Ramos (cell line): ENCODE measurements around the gene PCDHB7.
"Not testable (repeated sequence)": the region's sequence is repeated elsewhere in the genome, so short reads cannot be mapped to it uniquely, and the experiment has no call there.

Source experiments
- in situ Hi-C: fragments of 300-500 bp; cut with MboI; formaldehyde crosslinking; loops from one replicate; pipeline ENCODE4 v1.14.3; 2022; ENCODE audit warnings: low sequenced_read_pairs; ENCODE audit not compliant: unreplicated experiment

PCDHB7 gene

DNA sequence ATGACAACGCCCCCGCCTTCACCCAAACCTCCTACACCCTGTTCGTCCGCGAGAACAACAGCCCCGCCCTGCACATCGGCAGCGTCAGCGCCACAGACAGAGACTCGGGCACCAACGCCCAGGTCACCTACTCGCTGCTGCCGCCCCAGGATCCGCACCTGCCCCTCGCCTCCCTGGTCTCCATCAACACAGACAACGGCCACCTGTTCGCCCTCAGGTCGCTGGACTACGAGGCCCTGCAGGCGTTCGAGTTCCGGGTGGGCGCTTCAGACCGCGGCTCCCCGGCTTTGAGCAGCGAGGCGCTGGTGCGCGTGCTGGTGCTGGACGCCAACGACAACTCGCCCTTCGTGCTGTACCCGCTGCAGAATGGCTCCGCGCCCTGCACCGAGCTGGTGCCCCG, 6.9 kb downstream of the PCDHB7 start:
- in situ Hi-C loops, result not testable (repeated sequence)

DNA sequence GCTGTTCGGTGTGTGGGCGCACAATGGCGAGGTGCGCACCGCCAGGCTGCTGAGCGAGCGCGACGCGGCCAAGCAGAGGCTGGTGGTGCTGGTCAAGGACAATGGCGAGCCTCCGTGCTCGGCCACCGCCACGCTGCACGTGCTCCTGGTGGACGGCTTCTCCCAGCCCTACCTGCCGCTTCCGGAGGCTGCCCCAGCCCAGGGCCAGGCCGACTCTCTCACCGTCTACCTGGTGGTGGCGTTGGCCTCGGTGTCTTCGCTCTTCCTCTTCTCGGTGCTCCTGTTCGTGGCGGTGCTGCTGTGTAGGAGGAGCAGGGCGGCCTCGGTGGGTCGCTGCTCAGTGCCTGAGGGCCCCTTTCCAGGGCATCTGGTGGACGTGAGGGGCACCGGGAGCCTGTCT, 7.4 kb downstream of the PCDHB7 start:
- in situ Hi-C loops, result not testable (repeated sequence)

DNA sequence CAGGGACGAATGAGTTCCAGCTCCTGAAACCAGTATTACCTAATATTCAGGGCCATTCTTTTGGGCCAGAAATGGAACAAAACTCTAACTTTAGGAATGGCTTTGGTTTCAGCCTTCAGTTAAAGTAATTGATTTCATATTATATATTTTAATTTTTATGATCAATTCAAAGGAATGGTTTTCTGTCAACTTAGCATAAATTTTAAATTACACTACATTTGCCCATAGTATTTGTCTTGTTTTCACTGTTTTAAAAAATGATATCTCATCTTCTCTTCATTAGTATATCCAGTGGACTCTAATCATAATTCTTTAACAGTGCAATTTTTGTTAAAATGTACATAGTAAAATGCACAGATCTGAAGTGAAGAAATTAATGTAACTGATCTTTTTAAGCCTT, 7.9 kb downstream of the PCDHB7 start:
- in situ Hi-C loops, result no loop called here

DNA sequence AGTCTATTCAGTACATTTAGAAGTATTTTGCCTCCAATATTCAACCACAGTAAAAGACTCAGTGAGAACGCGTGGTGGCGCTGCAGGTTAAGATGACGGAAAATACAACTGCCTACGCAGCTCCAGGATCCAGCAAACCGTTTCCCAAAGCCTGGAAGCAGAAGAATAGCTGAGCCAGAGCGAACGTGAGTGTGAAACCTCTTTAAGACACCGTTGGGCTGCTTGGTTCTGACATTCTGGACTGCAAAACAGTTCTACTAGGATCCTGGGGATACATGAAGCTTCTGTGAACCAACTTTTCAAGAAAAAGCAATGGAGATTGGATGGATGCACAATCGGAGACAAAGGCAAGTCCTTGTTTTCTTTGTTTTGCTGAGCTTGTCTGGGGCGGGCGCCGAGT, 9.8 kb downstream of the PCDHB7 start, which contains the start of gene PCDHB16:
Gene PCDHB16, plus strand, starts transcription at position 140 of the 400 bp plus-strand sequence. Its CDS starts 173 bp downstream, at position 313.
- in situ Hi-C loops, result no loop called here

DNA sequence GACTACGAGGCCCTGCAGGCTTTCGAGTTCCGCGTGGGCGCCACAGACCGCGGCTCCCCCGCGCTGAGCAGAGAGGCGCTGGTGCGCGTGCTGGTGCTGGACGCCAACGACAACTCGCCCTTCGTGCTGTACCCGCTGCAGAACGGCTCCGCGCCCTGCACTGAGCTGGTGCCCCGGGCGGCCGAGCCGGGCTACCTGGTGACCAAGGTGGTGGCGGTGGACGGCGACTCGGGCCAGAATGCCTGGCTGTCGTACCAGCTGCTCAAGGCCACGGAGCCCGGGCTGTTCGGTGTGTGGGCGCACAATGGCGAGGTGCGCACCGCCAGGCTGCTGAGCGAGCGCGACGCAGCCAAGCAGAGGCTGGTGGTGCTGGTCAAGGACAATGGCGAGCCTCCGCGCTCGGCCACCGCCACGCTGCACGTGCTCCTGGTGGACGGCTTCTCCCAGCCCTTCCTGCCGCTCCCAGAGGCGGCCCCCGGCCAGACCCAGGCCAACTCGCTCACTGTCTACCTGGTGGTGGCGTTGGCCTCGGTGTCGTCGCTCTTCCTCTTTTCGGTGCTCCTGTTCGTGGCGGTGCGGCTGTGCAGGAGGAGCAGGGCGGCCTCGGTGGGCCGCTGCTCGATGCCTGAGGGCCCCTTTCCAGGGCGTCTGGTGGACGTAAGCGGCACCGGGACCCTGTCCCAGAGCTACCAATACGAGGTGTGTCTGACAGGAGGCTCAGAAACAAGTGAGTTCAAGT, 11.8 kb downstream of the PCDHB7 start:
- in situ Hi-C loops, result not testable (repeated sequence)

DNA sequence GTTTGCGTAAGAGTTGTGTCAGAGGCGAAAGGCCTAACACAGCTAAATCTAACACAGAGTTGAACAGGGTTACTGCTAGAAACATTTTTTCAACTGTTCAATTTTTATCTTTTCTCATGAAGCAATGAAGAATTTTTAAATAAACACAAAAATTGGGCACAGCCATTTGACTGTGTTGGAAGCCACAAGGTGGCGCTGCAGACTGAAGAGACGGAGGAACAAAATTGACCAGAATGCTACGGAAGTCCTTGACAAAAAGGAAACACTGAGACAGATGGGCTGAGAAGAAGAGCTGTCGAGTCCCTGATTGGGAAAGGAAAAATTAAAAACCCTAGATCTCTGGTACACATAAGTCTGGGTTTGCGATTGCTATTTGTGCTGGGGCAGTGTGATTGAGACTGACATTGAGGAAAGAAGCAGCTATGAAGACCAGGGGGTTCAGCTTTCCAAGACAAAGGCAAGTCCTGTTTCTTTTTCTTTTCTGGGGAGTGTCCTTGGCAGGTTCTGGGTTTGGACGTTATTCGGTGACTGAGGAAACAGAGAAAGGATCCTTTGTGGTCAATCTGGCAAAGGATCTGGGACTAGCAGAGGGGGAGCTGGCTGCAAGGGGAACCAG, 14.6 kb downstream of the PCDHB7 start, which contains the start of gene PCDHB9:
Gene PCDHB9, plus strand, starts transcription at position 265 of the 616 bp plus-strand sequence. Its CDS starts 158 bp downstream, at position 423.
- in situ Hi-C loops, result no loop called here

DNA sequence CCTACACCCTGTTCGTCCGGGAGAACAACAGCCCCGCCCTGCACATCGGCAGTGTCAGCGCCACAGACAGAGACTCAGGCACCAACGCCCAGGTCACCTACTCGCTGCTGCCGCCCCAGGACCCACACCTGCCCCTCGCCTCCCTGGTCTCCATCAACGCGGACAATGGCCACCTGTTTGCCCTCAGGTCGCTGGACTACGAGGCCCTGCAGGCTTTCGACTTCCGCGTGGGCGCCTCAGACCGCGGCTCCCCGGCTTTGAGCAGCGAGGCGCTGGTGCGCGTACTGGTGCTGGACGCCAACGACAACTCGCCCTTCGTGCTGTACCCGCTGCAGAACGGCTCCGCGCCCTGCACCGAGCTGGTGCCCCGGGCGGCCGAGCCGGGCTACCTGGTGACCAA, 16.2 kb downstream of the PCDHB7 start:
- in situ Hi-C loops, result not testable (repeated sequence)

DNA sequence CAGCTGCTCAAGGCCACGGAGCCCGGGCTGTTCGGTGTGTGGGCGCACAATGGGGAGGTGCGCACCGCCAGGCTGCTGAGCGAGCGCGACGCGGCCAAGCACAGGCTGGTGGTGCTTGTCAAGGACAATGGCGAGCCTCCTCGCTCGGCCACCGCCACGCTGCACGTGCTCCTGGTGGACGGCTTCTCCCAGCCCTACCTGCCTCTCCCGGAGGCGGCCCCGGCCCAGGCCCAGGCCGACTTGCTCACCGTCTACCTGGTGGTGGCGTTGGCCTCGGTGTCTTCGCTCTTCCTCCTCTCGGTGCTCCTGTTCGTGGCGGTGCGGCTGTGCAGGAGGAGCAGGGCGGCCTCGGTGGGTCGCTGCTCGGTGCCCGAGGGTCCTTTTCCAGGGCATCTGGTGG, 16.7 kb downstream of the PCDHB7 start:
- in situ Hi-C loops, result not testable (repeated sequence)

DNA sequence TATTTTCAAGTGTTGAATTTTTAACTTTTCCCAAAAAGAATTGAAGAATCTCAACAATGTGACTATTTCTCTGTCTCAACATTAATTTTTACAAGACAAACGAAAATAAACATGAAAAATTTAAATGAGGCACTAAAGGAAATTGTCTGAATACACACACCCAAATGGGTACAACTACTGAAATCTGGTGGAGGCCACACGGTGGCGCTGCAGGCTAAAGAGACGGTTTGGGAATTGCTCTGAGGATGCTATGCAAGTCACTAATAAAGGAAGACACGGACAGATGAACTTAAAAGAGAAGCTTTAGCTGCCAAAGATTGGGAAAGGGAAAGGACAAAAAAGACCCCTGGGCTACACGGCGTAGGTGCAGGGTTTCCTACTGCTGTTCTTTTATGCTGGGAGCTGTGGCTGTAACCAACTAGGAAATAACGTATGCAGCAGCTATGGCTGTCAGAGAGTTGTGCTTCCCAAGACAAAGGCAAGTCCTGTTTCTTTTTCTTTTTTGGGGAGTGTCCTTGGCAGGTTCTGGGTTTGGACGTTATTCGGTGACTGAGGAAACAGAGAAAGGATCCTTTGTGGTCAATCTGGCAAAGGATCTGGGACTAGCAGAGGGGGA, 19.8 kb downstream of the PCDHB7 start, which contains the start of gene PCDHB10:
Gene PCDHB10, plus strand, starts transcription at position 244 of the 616 bp plus-strand sequence. Its CDS starts 200 bp downstream, at position 444.
- in situ Hi-C loops, result no loop called here

DNA sequence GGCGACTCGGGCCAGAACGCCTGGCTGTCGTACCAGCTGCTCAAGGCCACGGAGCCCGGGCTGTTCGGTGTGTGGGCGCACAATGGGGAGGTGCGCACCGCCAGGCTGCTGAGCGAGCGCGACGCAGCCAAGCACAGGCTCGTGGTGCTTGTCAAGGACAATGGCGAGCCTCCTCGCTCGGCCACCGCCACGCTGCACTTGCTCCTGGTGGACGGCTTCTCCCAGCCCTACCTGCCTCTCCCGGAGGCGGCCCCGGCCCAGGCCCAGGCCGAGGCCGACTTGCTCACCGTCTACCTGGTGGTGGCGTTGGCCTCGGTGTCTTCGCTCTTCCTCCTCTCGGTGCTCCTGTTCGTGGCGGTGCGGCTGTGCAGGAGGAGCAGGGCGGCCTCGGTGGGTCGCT, 21.9 kb downstream of the PCDHB7 start:
- in situ Hi-C loops, result not testable (repeated sequence)

DNA sequence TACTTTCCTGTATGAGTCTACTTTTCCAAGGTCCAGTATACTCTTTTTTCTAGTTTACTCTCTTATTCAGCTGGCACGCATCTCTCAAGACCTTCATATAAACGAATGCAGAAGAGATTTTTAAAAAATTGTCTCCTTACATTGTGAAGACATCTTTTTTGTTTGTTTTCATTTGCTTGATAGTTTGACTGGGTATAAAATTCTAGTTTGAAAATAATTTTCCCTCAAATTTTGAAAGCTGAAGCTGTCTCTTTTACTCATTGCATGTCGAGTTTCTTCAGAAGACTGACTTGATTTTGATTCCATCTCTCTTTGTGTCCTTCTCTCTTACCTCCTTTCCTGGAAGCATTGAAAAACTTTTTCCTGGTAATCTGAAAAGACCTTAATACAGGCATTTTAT, 23.9 kb downstream of the PCDHB7 start:
- in situ Hi-C loops, result no loop called here

DNA sequence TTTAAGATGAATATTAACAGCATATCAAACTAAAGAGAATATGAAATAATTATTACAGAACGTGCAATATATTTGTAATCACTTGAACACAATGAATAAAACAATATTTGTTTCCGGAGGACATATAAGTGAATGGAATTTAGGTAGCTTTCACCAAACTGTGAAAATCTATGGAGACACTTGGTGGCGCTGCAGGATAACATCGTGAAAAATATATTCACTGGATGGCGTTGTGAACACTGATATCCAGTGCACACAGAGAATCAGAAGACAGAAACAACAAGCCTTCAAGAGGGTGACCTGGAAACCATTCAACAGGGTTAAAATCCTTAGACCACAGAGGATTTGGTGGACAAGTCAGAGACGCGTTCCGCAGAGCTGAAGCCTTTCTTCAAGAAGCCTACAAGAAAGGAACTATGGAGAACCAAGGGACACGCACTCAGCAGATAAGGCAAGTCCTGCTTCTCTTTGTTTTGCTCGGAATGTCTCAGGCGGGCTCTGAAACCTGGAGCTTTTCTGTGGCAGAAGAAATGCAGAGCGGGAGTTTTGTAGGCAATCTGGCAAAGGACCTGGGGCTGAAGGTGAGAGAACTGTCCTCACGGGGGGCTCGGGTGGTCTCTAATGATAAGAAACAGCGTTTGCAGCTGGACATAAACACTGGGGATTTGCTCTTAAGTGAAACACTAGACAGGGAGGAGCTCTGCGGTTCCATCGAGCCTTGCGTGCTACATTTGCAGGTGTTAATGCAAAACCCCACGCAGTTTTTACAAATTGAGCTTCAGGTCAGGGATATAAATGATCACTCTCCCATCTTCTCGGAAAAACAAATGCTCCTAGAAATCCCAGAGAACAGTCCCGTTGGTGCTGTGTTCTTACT, 27.2 kb downstream of the PCDHB7 start, which contains the start of gene PCDHB11:
Gene PCDHB11, plus strand, starts transcription at position 269 of the 877 bp plus-strand sequence. Its CDS starts 148 bp downstream, at position 417.
- in situ Hi-C loops, result no loop called here

DNA sequence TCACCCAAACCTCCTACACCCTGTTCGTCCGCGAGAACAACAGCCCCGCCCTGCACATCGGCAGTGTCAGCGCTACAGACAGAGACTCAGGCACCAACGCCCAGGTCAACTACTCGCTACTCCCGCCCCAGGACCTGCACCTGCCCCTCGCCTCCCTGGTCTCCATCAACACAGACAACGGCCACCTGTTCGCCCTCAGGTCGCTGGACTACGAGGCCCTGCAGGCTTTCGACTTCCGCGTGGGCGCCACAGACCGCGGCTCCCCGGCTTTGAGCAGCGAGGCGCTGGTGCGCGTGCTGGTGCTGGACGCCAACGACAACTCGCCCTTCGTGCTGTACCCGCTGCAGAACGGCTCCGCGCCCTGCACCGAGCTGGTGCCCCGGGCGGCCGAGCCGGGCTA, 28.7 kb downstream of the PCDHB7 start:
- in situ Hi-C loops, result not testable (repeated sequence)

DNA sequence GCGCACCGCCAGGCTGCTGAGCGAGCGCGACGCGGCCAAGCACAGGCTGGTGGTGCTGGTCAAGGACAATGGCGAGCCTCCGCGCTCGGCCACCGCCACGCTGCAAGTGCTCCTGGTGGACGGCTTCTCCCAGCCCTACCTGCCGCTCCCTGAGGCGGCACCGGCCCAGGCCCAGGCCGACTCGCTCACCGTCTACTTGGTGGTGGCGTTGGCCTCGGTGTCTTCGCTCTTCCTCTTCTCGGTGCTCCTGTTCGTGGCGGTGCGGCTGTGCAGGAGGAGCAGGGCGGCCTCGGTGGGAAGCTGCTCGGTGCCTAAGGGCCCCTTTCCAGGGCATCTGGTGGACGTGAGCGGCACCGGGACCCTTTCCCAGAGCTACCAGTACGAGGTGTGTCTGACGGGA, 29.2 kb downstream of the PCDHB7 start:
- in situ Hi-C loops, result not testable (repeated sequence)

DNA sequence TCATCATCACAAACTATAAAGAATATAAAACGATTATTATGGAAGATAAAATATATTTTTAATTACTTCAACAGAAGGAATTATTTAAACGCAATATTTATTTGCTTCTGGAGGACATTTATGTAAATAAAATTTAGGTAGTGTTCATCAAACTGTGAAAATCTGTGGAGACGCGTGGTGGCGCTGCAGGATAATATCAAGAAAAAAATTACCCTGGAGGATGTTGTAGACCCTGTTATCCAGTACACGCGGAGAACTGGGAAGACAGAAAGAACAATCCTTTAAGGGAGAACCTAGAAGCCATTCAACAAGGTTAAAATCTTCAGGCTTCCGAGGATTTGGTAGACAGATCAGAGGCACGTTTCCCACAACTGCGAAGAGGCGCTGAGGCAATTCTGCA, 36.0 kb downstream of the PCDHB7 start, which contains the start of gene PCDHB12:
Gene PCDHB12, plus strand, starts transcription at position 242 of the 400 bp plus-strand sequence. CDS start 189 bp downstream, outside the sequence.
- in situ Hi-C loops, result no loop called here

DNA sequence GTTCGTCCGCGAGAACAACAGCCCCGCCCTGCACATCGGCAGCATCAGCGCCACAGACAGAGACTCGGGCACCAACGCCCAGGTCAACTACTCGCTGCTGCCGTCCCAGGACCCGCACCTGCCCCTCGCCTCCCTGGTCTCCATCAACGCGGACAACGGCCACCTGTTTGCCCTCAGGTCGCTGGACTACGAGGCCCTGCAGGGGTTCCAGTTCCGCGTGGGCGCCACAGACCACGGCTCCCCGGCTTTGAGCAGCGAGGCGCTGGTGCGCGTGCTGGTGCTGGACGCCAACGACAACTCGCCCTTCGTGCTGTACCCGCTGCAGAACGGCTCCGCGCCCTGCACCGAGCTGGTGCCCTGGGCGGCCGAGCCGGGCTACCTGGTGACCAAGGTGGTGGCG, 37.8 kb downstream of the PCDHB7 start:
- in situ Hi-C loops, result loop anchor here (10.0 kb wide), 1 partner anchor 345 kb away; no protein-coding TSS in a partner anchor

DNA sequence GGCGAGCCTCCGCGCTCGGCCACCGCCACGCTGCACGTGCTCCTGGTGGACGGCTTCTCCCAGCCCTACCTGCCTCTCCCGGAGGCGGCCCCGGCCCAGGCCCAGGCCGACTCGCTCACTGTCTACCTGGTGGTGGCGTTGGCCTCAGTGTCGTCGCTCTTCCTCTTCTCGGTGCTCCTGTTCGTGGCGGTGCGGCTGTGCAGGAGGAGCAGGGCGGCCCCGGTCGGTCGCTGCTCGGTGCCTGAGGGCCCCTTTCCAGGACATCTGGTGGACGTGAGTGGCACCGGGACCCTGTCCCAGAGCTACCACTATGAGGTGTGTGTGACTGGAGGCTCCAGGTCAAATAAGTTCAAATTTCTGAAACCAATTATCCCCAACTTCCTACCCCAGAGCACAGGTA, 38.4 kb downstream of the PCDHB7 start:
- in situ Hi-C loops, result loop anchor here (10.0 kb wide), 1 partner anchor 344 kb away; no protein-coding TSS in a partner anchor

DNA sequence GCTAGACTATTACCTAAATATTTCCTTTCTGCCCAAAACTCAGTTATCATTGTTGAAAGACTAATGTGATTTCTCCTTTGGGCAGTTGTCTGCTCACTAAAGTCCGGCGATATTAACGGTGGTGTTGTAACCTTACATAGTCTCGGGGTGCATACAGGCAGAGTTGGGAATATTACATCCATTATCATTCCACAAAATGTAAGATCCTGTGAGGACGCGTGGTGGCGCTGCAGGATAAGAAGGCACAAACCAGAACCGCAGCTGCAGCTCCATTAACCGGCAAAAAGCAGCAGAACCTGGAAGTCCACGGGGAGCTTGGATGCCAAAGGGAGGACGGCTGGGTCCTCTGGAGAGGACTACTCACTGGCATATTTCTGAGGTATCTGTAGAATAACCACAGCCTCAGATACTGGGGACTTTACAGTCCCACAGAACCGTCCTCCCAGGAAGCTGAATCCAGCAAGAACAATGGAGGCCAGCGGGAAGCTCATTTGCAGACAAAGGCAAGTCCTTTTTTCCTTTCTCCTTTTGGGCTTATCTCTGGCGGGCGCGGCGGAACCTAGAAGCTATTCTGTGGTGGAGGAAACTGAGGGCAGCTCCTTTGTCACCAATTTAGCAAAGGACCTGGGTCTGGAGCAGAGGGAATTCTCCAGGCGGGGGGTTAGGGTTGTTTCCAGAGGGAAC, 41.4 kb downstream of the PCDHB7 start, which contains the start of gene PCDHB13:
Gene PCDHB13, plus strand, starts transcription at position 264 of the 684 bp plus-strand sequence. Its CDS starts 205 bp downstream, at position 469.
- in situ Hi-C loops, result loop anchor here (10.0 kb wide), 1 partner anchor 341 kb away; no protein-coding TSS in a partner anchor

DNA sequence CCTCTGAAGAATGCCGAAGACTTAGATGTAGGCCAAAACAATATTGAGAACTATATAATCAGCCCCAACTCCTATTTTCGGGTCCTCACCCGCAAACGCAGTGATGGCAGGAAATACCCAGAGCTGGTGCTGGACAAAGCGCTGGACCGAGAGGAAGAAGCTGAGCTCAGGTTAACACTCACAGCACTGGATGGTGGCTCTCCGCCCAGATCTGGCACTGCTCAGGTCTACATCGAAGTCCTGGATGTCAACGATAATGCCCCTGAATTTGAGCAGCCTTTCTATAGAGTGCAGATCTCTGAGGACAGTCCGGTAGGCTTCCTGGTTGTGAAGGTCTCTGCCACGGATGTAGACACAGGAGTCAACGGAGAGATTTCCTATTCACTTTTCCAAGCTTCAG, 42.1 kb downstream of the PCDHB7 start:
- in situ Hi-C loops, result loop anchor here (10.0 kb wide), 1 partner anchor 340 kb away; no protein-coding TSS in a partner anchor
